Activated naive CD8-positive, alpha-beta T cell treated with anti-CD3 and anti-CD28 coated beads, Interleukin-2, amount 10 ng/mL, durations not matched to agents 7 days and 5 days (primary cell): ENCODE data around the gene ZBTB7C. TPM values are rescaled to one million over a fixed set of nuclear protein-coding genes. Genes with fewer than 3 reads are reported as not detected.

Experiments used
- ATAC-seq: fragments of 150-1000 bp; cut with Tn5 transposase; one replicate; pipeline ENCODE4 v1.10.0; 2021; ENCODE audit warnings: low read depth, moderate library complexity
- POLR2A ChIA-PET: fragments of 350-600 bp; sonication (Branson Sonifier 250); formaldehyde crosslinking; loops from one replicate; lab custom pipeline; 2021; ENCODE audit warnings: antibody characterized with exemption; lab: Charles Lee
- DNase-seq: peaks from one replicate; pipeline ENCODE4 v3.0.0; 2021
- H3K27ac Mint-ChIP-seq: one replicate; pipeline ENCODE4 v1.8.0; 2022; ENCODE audit warnings: mild to moderate bottlenecking, mixed read lengths
- H3K27me3 Mint-ChIP-seq: one replicate; pipeline ENCODE4 v1.8.0; 2022; ENCODE audit warnings: mild to moderate bottlenecking, moderate library complexity, mixed read lengths
- H3K36me3 Mint-ChIP-seq: one replicate; pipeline ENCODE4 v1.8.0; 2021; ENCODE audit warnings: mild to moderate bottlenecking, mixed read lengths
- H3K4me1 Mint-ChIP-seq: one replicate; pipeline ENCODE4 v1.8.0; 2021; ENCODE audit warnings: mixed read lengths
- H3K4me3 Mint-ChIP-seq: one replicate; pipeline ENCODE4 v1.8.0; 2022; ENCODE audit warnings: mild to moderate bottlenecking, moderate library complexity, mixed read lengths
- H3K9me3 Mint-ChIP-seq: one replicate; pipeline ENCODE4 v1.8.0; 2021; ENCODE audit warnings: mixed read lengths
- total RNA-seq, 2 experiments: library from RNA; stranded (reverse); gene quantifications; one replicate each; pipeline ENCODE4 v1.2.3, GENCODE V29; 2021

The ZBTB7C gene
- total RNA-seq, 2 experiments from 2014 or later = not detected

- H3K9me3 Mint-ChIP-seq = no peaks in the 10 kb centered on the region
- H3K36me3 Mint-ChIP-seq = no peaks in the 10 kb centered on the region
- H3K27ac Mint-ChIP-seq = no peak overlapping the region
- POLR2A ChIA-PET = no interaction called here
- peaks cover 5% of the 10 kb centered on the region for H3K4me1 Mint-ChIP-seq
- H3K27me3 Mint-ChIP-seq = peaks cover 65% of the 10 kb centered on the region
- DNase-seq (no peak), ATAC-seq (no peak)
- H3K4me3 Mint-ChIP-seq = peak overlapping the region; percentile 39
Measured at GRCh38 chr18:48137374-48138081, 271.7 kb downstream of the ZBTB7C start.

- ATAC-seq (no peak), DNase-seq (no peak)
- peak overlapping the region; percentile 39 for H3K4me3 Mint-ChIP-seq
- H3K9me3 Mint-ChIP-seq = no peaks in the 10 kb centered on the region
- no peaks in the 10 kb centered on the region for H3K36me3 Mint-ChIP-seq
- no peak overlapping the region for H3K27ac Mint-ChIP-seq
- POLR2A ChIA-PET = no interaction called here
- H3K27me3 Mint-ChIP-seq = peaks cover 71% of the 10 kb centered on the region
- peaks cover 5% of the 10 kb centered on the region for H3K4me1 Mint-ChIP-seq
Measured at GRCh38 chr18:48136827-48137373, 272.3 kb downstream of the ZBTB7C start.

GRCh38 chr18:48136051-48136826, 272.9 kb downstream of the ZBTB7C start:
- peaks cover 72% of the 10 kb centered on the region for H3K27me3 Mint-ChIP-seq
- DNase-seq = no peak
- no peak for ATAC-seq
- peaks cover 5% of the 10 kb centered on the region for H3K4me1 Mint-ChIP-seq
- no peak overlapping the region for H3K27ac Mint-ChIP-seq
- no peaks in the 10 kb centered on the region for H3K36me3 Mint-ChIP-seq
- H3K9me3 Mint-ChIP-seq = no peaks in the 10 kb centered on the region
- POLR2A ChIA-PET = no interaction called here
- no peak overlapping the region for H3K4me3 Mint-ChIP-seq

GRCh38 chr18:48135436-48135966, 273.7 kb downstream of the ZBTB7C start:
- POLR2A ChIA-PET = no interaction called here
- no peaks in the 10 kb centered on the region for H3K36me3 Mint-ChIP-seq
- no peak overlapping the region for H3K4me3 Mint-ChIP-seq
- H3K27ac Mint-ChIP-seq = no peak overlapping the region
- H3K4me1 Mint-ChIP-seq = peaks cover 5% of the 10 kb centered on the region
- no peaks in the 10 kb centered on the region for H3K9me3 Mint-ChIP-seq
- H3K27me3 Mint-ChIP-seq = peaks cover 70% of the 10 kb centered on the region
- ATAC-seq (no peak), DNase-seq (no peak)

GRCh38 chr18:48134609-48135008, 274.6 kb downstream of the ZBTB7C start:
- Mint-ChIP-seq H3K4me3 (no peak overlapping the region), H3K27ac (no peak overlapping the region), H3K27me3 (peaks cover 71% of the 10 kb centered on the region), H3K36me3 (no peaks in the 10 kb centered on the region), H3K4me1 (peaks cover 5% of the 10 kb centered on the region), H3K9me3 (no peaks in the 10 kb centered on the region)
- POLR2A ChIA-PET = no interaction called here
- ATAC-seq = no peak
- no peak for DNase-seq

- Mint-ChIP-seq H3K27ac (no peak overlapping the region), H3K9me3 (no peaks in the 10 kb centered on the region), H3K27me3 (peaks cover 67% of the 10 kb centered on the region), H3K4me1 (peaks cover 5% of the 10 kb centered on the region), H3K4me3 (no peak overlapping the region), H3K36me3 (no peaks in the 10 kb centered on the region)
- no peak for DNase-seq
- POLR2A ChIA-PET = no interaction called here
- ATAC-seq = no peak
Measured at GRCh38 chr18:48133671-48134251, 275.4 kb downstream of the ZBTB7C start.

GRCh38 chr18:48132797-48133655, 276.2 kb downstream of the ZBTB7C start:
- peaks cover 5% of the 10 kb centered on the region for H3K4me1 Mint-ChIP-seq
- no peaks in the 10 kb centered on the region for H3K36me3 Mint-ChIP-seq
- H3K9me3 Mint-ChIP-seq = no peaks in the 10 kb centered on the region
- ATAC-seq (no peak), DNase-seq (no peak)
- no peak overlapping the region for H3K27ac Mint-ChIP-seq
- H3K4me3 Mint-ChIP-seq = no peak overlapping the region
- peaks cover 63% of the 10 kb centered on the region for H3K27me3 Mint-ChIP-seq
- POLR2A ChIA-PET = no interaction called here

- H3K36me3 Mint-ChIP-seq = no peaks in the 10 kb centered on the region
- H3K27me3 Mint-ChIP-seq = peaks cover 47% of the 10 kb centered on the region
- no peaks in the 10 kb centered on the region for H3K4me1 Mint-ChIP-seq
- ATAC-seq (no peak), DNase-seq (no peak)
- H3K4me3 Mint-ChIP-seq = no peak overlapping the region
- H3K27ac Mint-ChIP-seq = no peak overlapping the region
- no peaks in the 10 kb centered on the region for H3K9me3 Mint-ChIP-seq
- POLR2A ChIA-PET = no interaction called here
Measured at GRCh38 chr18:48131042-48131441, 278.1 kb downstream of the ZBTB7C start.

- H3K36me3 Mint-ChIP-seq = no peaks in the 10 kb centered on the region
- H3K27me3 Mint-ChIP-seq = peaks cover 35% of the 10 kb centered on the region
- ATAC-seq = no peak
- POLR2A ChIA-PET = no interaction called here
- H3K9me3 Mint-ChIP-seq = no peaks in the 10 kb centered on the region
- no peak overlapping the region for H3K4me3 Mint-ChIP-seq
- no peaks in the 10 kb centered on the region for H3K4me1 Mint-ChIP-seq
- no peak overlapping the region for H3K27ac Mint-ChIP-seq
- no peak for DNase-seq
Measured at GRCh38 chr18:48129621-48130082, 279.5 kb downstream of the ZBTB7C start.

GRCh38 chr18:48127606-48128005, 281.6 kb downstream of the ZBTB7C start:
- no peak for DNase-seq
- Mint-ChIP-seq H3K27me3 (peaks cover 15% of the 10 kb centered on the region), H3K4me1 (no peaks in the 10 kb centered on the region), H3K36me3 (no peaks in the 10 kb centered on the region), H3K4me3 (no peak overlapping the region), H3K27ac (no peak overlapping the region), H3K9me3 (no peaks in the 10 kb centered on the region)
- POLR2A ChIA-PET = no interaction called here
- no peak for ATAC-seq

- POLR2A ChIA-PET = no interaction called here
- ATAC-seq (no peak), DNase-seq (no peak)
- H3K9me3 Mint-ChIP-seq = no peaks in the 10 kb centered on the region
- peaks cover 7% of the 10 kb centered on the region for H3K27me3 Mint-ChIP-seq
- H3K36me3 Mint-ChIP-seq = no peaks in the 10 kb centered on the region
- no peaks in the 10 kb centered on the region for H3K4me1 Mint-ChIP-seq
- no peak overlapping the region for H3K4me3 Mint-ChIP-seq
- no peak overlapping the region for H3K27ac Mint-ChIP-seq
Measured at GRCh38 chr18:48126240-48126639, 282.9 kb downstream of the ZBTB7C start.

GRCh38 chr18:48125724-48126123, 283.5 kb downstream of the ZBTB7C start:
- Mint-ChIP-seq H3K27me3 (peaks cover 7% of the 10 kb centered on the region), H3K27ac (no peak overlapping the region), H3K4me1 (no peaks in the 10 kb centered on the region), H3K9me3 (no peaks in the 10 kb centered on the region), H3K36me3 (no peaks in the 10 kb centered on the region), H3K4me3 (no peak overlapping the region)
- DNase-seq (no peak), ATAC-seq (no peak)
- POLR2A ChIA-PET = no interaction called here
